ENCODE measurements around the gene STX11.
"Not testable (repeated sequence)": the region's sequence is repeated elsewhere in the genome, so short reads cannot be mapped to it uniquely, and the experiment has no call there.

The STX11 gene

GRCh38 chr6:144131248-144131709, 19.0 kb upstream of the STX11 start:
- Histone ChIP-seq H3K27ac (replicated peaks) (no peak overlapping the region), H3K4me3 (replicated peaks; ENCODE audit: insufficient read depth, low read length) (no peak overlapping the region), H3K27me3 (ENCODE audit: insufficient read depth, poor library complexity, severe bottlenecking) (no peaks in the 10 kb centered on the region)
- DNase-seq (ENCODE audit: low read depth in 1 of 2, low spot score in 1 of 2), result no peak
- TF ChIP-seq POLR2AphosphoS5 (IDR thresholded peaks at IDR 0.05; ENCODE audit: low read depth) (no peak), GABPA (IDR thresholded peaks at IDR 0.05; ENCODE audit: low read depth) (no peak), SPI1 (IDR thresholded peaks at IDR 0.05; ENCODE audit: borderline replicate concordance, low read depth) (no peak), CTCF (IDR thresholded peaks at IDR 0.05; ENCODE audit: insufficient read depth, low read length) (no peak), REST (IDR thresholded peaks at IDR 0.05; ENCODE audit: insufficient replicate concordance, low read depth) (no peak)

GRCh38 chr6:144132167-144132690, 18.1 kb upstream of the STX11 start:
- not testable (repeated sequence) for DNase-seq (ENCODE audit: low read depth in 1 of 2, low spot score in 1 of 2); H3K4me3 ChIP-seq (replicated peaks; ENCODE audit: insufficient read depth, low read length); H3K27ac ChIP-seq (replicated peaks); H3K27me3 ChIP-seq (ENCODE audit: insufficient read depth, poor library complexity, severe bottlenecking)

GRCh38 chr6:144133225-144133821, 17.0 kb upstream of the STX11 start:
- TF ChIP-seq GABPA (IDR thresholded peaks at IDR 0.05; ENCODE audit: low read depth) (no peak), REST (IDR thresholded peaks at IDR 0.05; ENCODE audit: insufficient replicate concordance, low read depth) (no peak), POLR2AphosphoS5 (IDR thresholded peaks at IDR 0.05; ENCODE audit: low read depth) (no peak), CTCF (IDR thresholded peaks at IDR 0.05; ENCODE audit: insufficient read depth, low read length) (no peak), SPI1 (IDR thresholded peaks at IDR 0.05; ENCODE audit: borderline replicate concordance, low read depth) (no peak)
- Histone ChIP-seq H3K27ac (replicated peaks) (no peak overlapping the region), H3K4me3 (replicated peaks; ENCODE audit: insufficient read depth, low read length) (no peak overlapping the region), H3K27me3 (ENCODE audit: insufficient read depth, poor library complexity, severe bottlenecking) (no peaks in the 10 kb centered on the region)
- no peak for DNase-seq (ENCODE audit: low read depth in 1 of 2, low spot score in 1 of 2)

- no peak overlapping the region for H3K4me3 ChIP-seq (replicated peaks; ENCODE audit: insufficient read depth, low read length)
- no peak for DNase-seq (ENCODE audit: low read depth in 1 of 2, low spot score in 1 of 2)
- H3K27me3 ChIP-seq (ENCODE audit: insufficient read depth, poor library complexity, severe bottlenecking), result no peaks in the 10 kb centered on the region
- no peak overlapping the region for H3K27ac ChIP-seq (replicated peaks)
- TF ChIP-seq GABPA (IDR thresholded peaks at IDR 0.05; ENCODE audit: low read depth), result no peak
- TF ChIP-seq REST (IDR thresholded peaks at IDR 0.05; ENCODE audit: insufficient replicate concordance, low read depth), result no peak
- no peak for TF ChIP-seq POLR2AphosphoS5 (IDR thresholded peaks at IDR 0.05; ENCODE audit: low read depth)
- no peak for TF ChIP-seq SPI1 (IDR thresholded peaks at IDR 0.05; ENCODE audit: borderline replicate concordance, low read depth)
- TF ChIP-seq CTCF (IDR thresholded peaks at IDR 0.05; ENCODE audit: insufficient read depth, low read length), result no peak
These were observed 16.1 kb upstream of the STX11 start for GRCh38 chr6:144134176-144134575.

Measured in HL-60 (cell line).